Colonic mucosa (tissue), 4 donors: Measurements from ENCODE around the gene TENM3. TPM values are rescaled to one million over a fixed set of nuclear protein-coding genes. Genes with fewer than 3 reads are reported as not detected.

ENCODE experiments used
- DNase-seq: peaks from one replicate; pipeline ENCODE4 v3.0.0-alpha.2; 2020
- H3K27ac ChIP-seq: fragments of 200-600 bp; one replicate; pipeline ENCODE4 v1.8.0; 2021
- H3K27me3 ChIP-seq: fragments of 200-600 bp; one replicate; pipeline ENCODE4 v1.8.0; 2021
- H3K36me3 ChIP-seq: fragments of 200-600 bp; one replicate; pipeline ENCODE4 v1.8.0; 2021
- H3K4me1 ChIP-seq: fragments of 200-600 bp; one replicate; pipeline ENCODE4 v1.8.0; 2021; ENCODE audit warnings: mild to moderate bottlenecking
- H3K4me3 ChIP-seq: fragments of 200-600 bp; one replicate; pipeline ENCODE4 v1.8.0; 2021
- H3K9ac ChIP-seq, 2 donors: one replicate each; pipeline ENCODE4 v1.7.0; 2013; ENCODE audit warnings: control low read depth in 2 of 2, low read depth in 2 of 2, low read length in 2 of 2
- H3K9me3 ChIP-seq: fragments of 200-600 bp; one replicate; pipeline ENCODE4 v1.8.0; 2021
- intact Hi-C: fragments of 100-400 bp; cut with DNase I; formaldehyde crosslinking; loops from one replicate; pipeline ENCODE4 v1.14.1; 2022
- total RNA-seq, 2 donors: library from RNA; stranded (reverse); fragmentation: NEBNext Ultra II Directional in 1 of 2; extraction: Animal tissue kit (Norgen Biotek cat#: 25700) in 1 of 2; gene quantifications; one replicate each; pipeline ENCODE4 v1.2.1, GENCODE V29; 2021
- TF ChIP-seq, protein P1 (sequence below): fragments of 200-600 bp; IDR thresholded peaks from one replicate; pipeline ENCODE4 v1.8.0; 2022; ENCODE audit warnings: antibody characterized with exemption, mild to moderate bottlenecking
- donor health status: healthy.
- donor health status: DM: no; HTN: no; CAD: no.
- donor health status: DM: no; HTN: no; CAD: no.

Gene TENM3
- total RNA-seq, 2 donors from 2014 or later, result 0.32 to 1.6 TPM

GRCh38 chr4:182604161-182604622, 361.0 kb downstream of the TENM3 start:
- no peaks in the 10 kb centered on the region for H3K9me3 ChIP-seq
- no peaks in the 10 kb centered on the region for H3K4me1 ChIP-seq
- no peak overlapping the region for H3K9ac ChIP-seq
- no peaks in the 10 kb centered on the region for H3K36me3 ChIP-seq
- TF ChIP-seq, protein P1, sequence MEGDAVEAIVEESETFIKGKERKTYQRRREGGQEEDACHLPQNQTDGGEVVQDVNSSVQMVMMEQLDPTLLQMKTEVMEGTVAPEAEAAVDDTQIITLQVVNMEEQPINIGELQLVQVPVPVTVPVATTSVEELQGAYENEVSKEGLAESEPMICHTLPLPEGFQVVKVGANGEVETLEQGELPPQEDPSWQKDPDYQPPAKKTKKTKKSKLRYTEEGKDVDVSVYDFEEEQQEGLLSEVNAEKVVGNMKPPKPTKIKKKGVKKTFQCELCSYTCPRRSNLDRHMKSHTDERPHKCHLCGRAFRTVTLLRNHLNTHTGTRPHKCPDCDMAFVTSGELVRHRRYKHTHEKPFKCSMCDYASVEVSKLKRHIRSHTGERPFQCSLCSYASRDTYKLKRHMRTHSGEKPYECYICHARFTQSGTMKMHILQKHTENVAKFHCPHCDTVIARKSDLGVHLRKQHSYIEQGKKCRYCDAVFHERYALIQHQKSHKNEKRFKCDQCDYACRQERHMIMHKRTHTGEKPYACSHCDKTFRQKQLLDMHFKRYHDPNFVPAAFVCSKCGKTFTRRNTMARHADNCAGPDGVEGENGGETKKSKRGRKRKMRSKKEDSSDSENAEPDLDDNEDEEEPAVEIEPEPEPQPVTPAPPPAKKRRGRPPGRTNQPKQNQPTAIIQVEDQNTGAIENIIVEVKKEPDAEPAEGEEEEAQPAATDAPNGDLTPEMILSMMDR, result no peak
- H3K27ac ChIP-seq, result no peak overlapping the region
- no peaks in the 10 kb centered on the region for H3K27me3 ChIP-seq
- intact Hi-C loops, result no loop called here
- H3K4me3 ChIP-seq, result no peak overlapping the region
- DNase-seq, result no peak

- Histone ChIP-seq H3K36me3 (no peaks in the 10 kb centered on the region), H3K9ac (no peak overlapping the region), H3K27me3 (no peaks in the 10 kb centered on the region), H3K4me3 (no peak overlapping the region), H3K27ac (no peak overlapping the region), H3K4me1 (no peaks in the 10 kb centered on the region), H3K9me3 (no peaks in the 10 kb centered on the region)
- TF ChIP-seq, protein P1, result no peak
- intact Hi-C loops, result no loop called here
- no peak for DNase-seq
Observed at GRCh38 chr4:182604953-182605352, 361.8 kb downstream of the TENM3 start.

DNA sequence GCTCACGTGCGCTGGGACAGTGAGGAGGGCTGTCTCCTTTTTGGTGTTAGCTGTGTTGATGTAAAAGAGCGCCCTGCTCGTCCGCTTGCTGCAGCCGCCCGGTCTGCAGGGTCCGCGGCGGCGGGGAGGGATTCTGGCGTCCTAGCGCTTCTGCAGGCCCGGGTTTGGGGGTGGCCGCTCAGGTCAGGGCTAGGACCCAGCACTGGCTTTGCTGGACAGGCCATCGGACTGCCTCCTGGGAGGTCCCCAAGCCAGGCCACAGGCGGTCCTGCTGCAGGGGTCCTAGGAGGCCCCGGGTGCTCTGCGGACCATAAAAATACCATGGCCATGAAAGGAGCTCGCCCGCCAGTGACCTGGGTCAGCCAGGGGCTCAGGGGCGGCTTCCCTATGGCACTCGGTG, 365.3 kb downstream of the TENM3 start:
- Histone ChIP-seq H3K27me3 (no peaks in the 10 kb centered on the region), H3K4me3 (no peak overlapping the region), H3K9ac (no peak overlapping the region), H3K4me1 (no peaks in the 10 kb centered on the region), H3K9me3 (no peaks in the 10 kb centered on the region), H3K27ac (no peak overlapping the region), H3K36me3 (no peaks in the 10 kb centered on the region)
- DNase-seq, result no peak
- TF ChIP-seq, protein P1, result no peak
- intact Hi-C loops, result no loop called here

GRCh38 chr4:182616476-182616875, 373.3 kb downstream of the TENM3 start:
- TF ChIP-seq, protein P1, result no peak
- no peaks in the 10 kb centered on the region for H3K9me3 ChIP-seq
- intact Hi-C loops, result no loop called here

DNA sequence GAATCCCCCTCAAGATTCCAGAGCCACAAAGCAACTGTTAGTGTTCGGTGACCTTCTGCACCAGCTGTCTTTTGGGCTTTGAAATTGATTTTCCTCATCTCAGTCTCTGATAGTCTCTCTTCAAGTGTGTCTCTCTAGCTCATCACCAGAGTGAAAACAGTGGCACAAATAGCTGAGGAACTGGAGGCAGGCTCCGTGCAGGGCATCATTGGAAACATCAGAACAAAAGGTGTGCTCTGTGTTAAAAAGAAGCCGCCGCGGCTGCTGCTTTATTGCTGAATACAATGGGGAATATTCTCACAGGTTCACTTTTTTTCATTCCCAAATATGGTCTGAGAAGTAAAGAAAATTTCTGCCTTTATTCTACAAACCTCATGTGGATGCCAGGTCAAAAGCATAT, 376.5 kb downstream of the TENM3 start:
- TF ChIP-seq, protein P1, result no peak
- Histone ChIP-seq H3K4me1 (no peaks in the 10 kb centered on the region), H3K36me3 (no peaks in the 10 kb centered on the region), H3K9me3 (no peaks in the 10 kb centered on the region), H3K4me3 (no peak overlapping the region), H3K27me3 (no peaks in the 10 kb centered on the region), H3K9ac (no peak overlapping the region), H3K27ac (no peak overlapping the region)
- intact Hi-C loops, result no loop called here
- no peak for DNase-seq

More at GRCh38 chr4:182616476-182616875, 373.3 kb downstream of the TENM3 start:
- H3K27me3 ChIP-seq, result no peaks in the 10 kb centered on the region
- DNase-seq, result no peak
- H3K4me3 ChIP-seq, result no peak overlapping the region
- no peaks in the 10 kb centered on the region for H3K4me1 ChIP-seq
- no peaks in the 10 kb centered on the region for H3K36me3 ChIP-seq
- H3K27ac ChIP-seq, result no peak overlapping the region
- no peak overlapping the region for H3K9ac ChIP-seq
